Measurements from ENCODE around the gene DNAJC28.

- TF ChIP-seq CTCF (conservative IDR thresholded peaks at IDR 0.05) = no peak
- no peak for TF ChIP-seq ZFX (IDR thresholded peaks at IDR 0.05)
These were observed 39.2 kb downstream of the DNAJC28 start for GRCh38 chr21:33452362-33452761.
